Cardiac fibroblast (primary cell): ENCODE measurements around the gene MTUS2.
"Not testable (repeated sequence)": the region's sequence is repeated elsewhere in the genome, so short reads cannot be mapped to it uniquely, and the experiment has no call there.

Experiments used
- DNase-seq, 2 donors: peaks; one replicate each; pipeline versions ENCODE4 v3.0.0 to v3.0.0-alpha.2; 2010; ENCODE audit warnings: low read depth in 2 of 2
- H3K4me3 ChIP-seq, 2 donors: replicated peaks in 1 of 2; 1 replicate in 1 of 2; 2 replicates in 1 of 2; pipeline ENCODE4 v1.5.1; 2011; ENCODE audit warnings: low read depth in 2 of 2, low read length in 2 of 2, mild to moderate bottlenecking in 2 of 2, moderate library complexity in 1 of 2
- CTCF ChIP-seq: IDR thresholded peaks from one replicate; pipeline ENCODE4 v1.5.1; 2011; ENCODE audit warnings: low read depth, mild to moderate bottlenecking, low read length, inconsistent platforms

The MTUS2 gene

GRCh38 chr13:29195456-29195855 lies 375.3 kb downstream of the MTUS2 start:
- DNase-seq, result no peak
- TF ChIP-seq CTCF, result no peak
- no peak overlapping the region for H3K4me3 ChIP-seq

GRCh38 chr13:29196409-29197074 lies 376.4 kb downstream of the MTUS2 start:
- no peak for TF ChIP-seq CTCF
- no peak overlapping the region for H3K4me3 ChIP-seq
- DNase-seq, result no peak

GRCh38 chr13:29202753-29203152 lies 382.6 kb downstream of the MTUS2 start:
- not testable (repeated sequence) for DNase-seq, H3K4me3 ChIP-seq

GRCh38 chr13:29204651-29205050 lies 384.5 kb downstream of the MTUS2 start:
- H3K4me3 ChIP-seq, result no peak overlapping the region
- no peak for TF ChIP-seq CTCF
- DNase-seq, result no peak

- no peak for DNase-seq
- no peak for TF ChIP-seq CTCF
- H3K4me3 ChIP-seq, result no peak overlapping the region
These were observed 390.5 kb downstream of the MTUS2 start for GRCh38 chr13:29210676-29211075.

GRCh38 chr13:29211162-29211561 lies 391.0 kb downstream of the MTUS2 start:
- DNase-seq, result not testable (repeated sequence)

GRCh38 chr13:29222458-29222857 lies 402.3 kb downstream of the MTUS2 start:
- H3K4me3 ChIP-seq, result no peak overlapping the region
- no peak for DNase-seq
- no peak for TF ChIP-seq CTCF

More at GRCh38 chr13:29211162-29211561, 391.0 kb downstream of the MTUS2 start:
- not testable (repeated sequence) for H3K4me3 ChIP-seq

- no peak overlapping the region for H3K4me3 ChIP-seq
- DNase-seq, result no peak
- no peak for TF ChIP-seq CTCF
These were observed 404.1 kb downstream of the MTUS2 start for GRCh38 chr13:29224206-29224605.
